NB4 (cell line): ENCODE results near the gene SPECC1L.

Experiments
- DNase-seq: peaks from one replicate; pipeline ENCODE4 v3.0.0; 2010; ENCODE audit warnings: low read depth
- H3K4me3 ChIP-seq: one replicate; pipeline ENCODE4 v1.5.1; 2011; ENCODE audit warnings: mild to moderate bottlenecking, low read depth, low read length, moderate library complexity
- MYC ChIP-seq: IDR thresholded peaks from 2 replicates; pipeline ENCODE4 v1.6.1; 2011; ENCODE audit warnings: low read depth, low read length
- POLR2A ChIP-seq: IDR thresholded peaks from 2 replicates; pipeline ENCODE4 v1.6.1; 2011; ENCODE audit warnings: mild to moderate bottlenecking; ENCODE audit not compliant: insufficient read length; ENCODE audit errors: extremely low read depth
- TF ChIP-seq, protein P1 (sequence below): IDR thresholded peaks from one replicate; pipeline ENCODE4 v1.5.1; 2012; ENCODE audit warnings: low read depth, low read length
- TF ChIP-seq, protein P2 (sequence below): IDR thresholded peaks from 2 replicates; pipeline ENCODE4 v1.6.1; 2011; ENCODE audit warnings: low read depth, low read length

Gene SPECC1L

GRCh38 chr22:24325105-24325757 lies 54.6 kb downstream of the SPECC1L start:
- H3K4me3 ChIP-seq = no peak overlapping the region
- TF ChIP-seq MYC = peak; percentile 39; the same call in 1 of the 2 replicates
- no peak for TF ChIP-seq POLR2A
- TF ChIP-seq, protein P1, sequence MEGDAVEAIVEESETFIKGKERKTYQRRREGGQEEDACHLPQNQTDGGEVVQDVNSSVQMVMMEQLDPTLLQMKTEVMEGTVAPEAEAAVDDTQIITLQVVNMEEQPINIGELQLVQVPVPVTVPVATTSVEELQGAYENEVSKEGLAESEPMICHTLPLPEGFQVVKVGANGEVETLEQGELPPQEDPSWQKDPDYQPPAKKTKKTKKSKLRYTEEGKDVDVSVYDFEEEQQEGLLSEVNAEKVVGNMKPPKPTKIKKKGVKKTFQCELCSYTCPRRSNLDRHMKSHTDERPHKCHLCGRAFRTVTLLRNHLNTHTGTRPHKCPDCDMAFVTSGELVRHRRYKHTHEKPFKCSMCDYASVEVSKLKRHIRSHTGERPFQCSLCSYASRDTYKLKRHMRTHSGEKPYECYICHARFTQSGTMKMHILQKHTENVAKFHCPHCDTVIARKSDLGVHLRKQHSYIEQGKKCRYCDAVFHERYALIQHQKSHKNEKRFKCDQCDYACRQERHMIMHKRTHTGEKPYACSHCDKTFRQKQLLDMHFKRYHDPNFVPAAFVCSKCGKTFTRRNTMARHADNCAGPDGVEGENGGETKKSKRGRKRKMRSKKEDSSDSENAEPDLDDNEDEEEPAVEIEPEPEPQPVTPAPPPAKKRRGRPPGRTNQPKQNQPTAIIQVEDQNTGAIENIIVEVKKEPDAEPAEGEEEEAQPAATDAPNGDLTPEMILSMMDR = peak; percentile 68
- TF ChIP-seq, protein P2, sequence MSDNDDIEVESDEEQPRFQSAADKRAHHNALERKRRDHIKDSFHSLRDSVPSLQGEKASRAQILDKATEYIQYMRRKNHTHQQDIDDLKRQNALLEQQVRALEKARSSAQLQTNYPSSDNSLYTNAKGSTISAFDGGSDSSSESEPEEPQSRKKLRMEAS = 0 out of 2 replicates have a peak, but pooled peaks have one; percentile 35
- peak; percentile 87 for DNase-seq

DNA sequence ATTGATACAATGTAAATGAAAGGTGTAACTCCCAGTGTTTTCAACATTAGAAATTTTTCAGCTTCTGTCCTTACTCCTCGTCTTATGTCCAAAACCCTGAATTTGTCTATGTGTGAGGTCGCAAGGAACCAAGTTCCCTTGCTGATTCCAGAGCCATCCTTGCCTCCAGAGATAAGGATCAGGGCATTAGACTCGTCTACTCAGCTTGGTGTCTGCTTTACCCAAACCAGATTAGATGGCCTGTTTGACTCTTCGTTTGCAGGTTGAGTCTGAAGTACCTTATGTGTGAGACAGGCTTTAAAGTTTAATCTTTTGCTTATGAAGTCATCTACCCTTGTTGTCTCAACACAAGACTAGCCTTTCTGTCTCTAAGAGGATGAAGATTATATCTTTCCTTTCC lies 55.6 kb downstream of the SPECC1L start:
- DNase-seq = no peak
- TF ChIP-seq, protein P2 = no peak
- no peak for TF ChIP-seq MYC
- TF ChIP-seq POLR2A = no peak
- TF ChIP-seq, protein P1 = no peak
- no peak overlapping the region for H3K4me3 ChIP-seq

DNA sequence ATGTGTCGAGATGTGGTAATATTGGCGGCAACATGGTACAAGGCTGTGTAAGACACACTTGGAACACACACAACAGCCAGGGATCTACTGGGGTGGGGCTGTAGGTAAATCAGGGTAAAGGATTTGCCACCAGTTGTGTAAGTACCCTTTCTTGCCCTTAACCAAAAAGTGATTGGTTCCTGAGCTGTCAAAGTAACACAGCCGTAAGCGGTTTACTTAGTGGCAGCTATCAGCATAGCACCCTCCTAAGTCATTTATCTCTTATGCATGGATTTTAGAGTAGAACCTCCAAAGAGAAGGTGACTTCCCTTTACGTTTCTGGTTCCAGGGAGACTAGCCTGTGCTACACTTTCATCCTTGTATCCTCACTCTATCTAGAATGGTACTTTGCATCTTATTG lies 57.2 kb downstream of the SPECC1L start:
- peak; percentile 8 for DNase-seq
- H3K4me3 ChIP-seq = no peak overlapping the region
- TF ChIP-seq MYC = no peak
- TF ChIP-seq, protein P2 = no peak
- TF ChIP-seq, protein P1 = no peak
- TF ChIP-seq POLR2A = no peak

DNA sequence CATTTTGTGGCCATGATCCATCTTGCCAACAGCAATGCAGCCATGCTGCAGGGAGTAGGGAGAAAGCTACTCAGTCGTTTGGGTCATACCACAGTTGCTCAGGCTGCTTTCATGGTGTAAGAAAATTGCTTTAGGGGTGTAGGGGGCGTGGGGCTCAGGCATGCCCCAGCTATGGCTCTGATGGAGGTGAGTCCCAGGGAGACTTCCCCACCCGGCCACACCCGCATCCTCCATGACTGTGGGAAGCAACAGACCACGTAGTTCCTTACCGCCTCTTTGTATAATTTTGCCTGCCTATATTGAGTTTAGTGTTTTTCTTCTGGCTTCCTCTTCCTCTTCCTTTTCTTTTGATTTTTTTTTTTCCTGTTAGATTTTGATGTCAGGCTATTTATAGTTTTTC lies 58.8 kb downstream of the SPECC1L start:
- DNase-seq = no peak
- TF ChIP-seq, protein P1 = no peak
- TF ChIP-seq, protein P2 = no peak
- TF ChIP-seq MYC = no peak
- TF ChIP-seq POLR2A = no peak
- H3K4me3 ChIP-seq = no peak overlapping the region

- no peak overlapping the region for H3K4me3 ChIP-seq
- TF ChIP-seq, protein P1 = no peak
- no peak for TF ChIP-seq POLR2A
- TF ChIP-seq MYC = no peak
- TF ChIP-seq, protein P2 = no peak
- no peak for DNase-seq
These were observed 60.0 kb downstream of the SPECC1L start for GRCh38 chr22:24330636-24331035.
